ENCODE data around the gene HS2ST1. TPM values are rescaled to one million over a fixed set of nuclear protein-coding genes. Genes with fewer than 3 reads are reported as not detected.

The HS2ST1 gene
- total and polyA plus RNA-seq, 4 donors, result 5.4 to 11.8 (median 8.2) TPM

DNA sequence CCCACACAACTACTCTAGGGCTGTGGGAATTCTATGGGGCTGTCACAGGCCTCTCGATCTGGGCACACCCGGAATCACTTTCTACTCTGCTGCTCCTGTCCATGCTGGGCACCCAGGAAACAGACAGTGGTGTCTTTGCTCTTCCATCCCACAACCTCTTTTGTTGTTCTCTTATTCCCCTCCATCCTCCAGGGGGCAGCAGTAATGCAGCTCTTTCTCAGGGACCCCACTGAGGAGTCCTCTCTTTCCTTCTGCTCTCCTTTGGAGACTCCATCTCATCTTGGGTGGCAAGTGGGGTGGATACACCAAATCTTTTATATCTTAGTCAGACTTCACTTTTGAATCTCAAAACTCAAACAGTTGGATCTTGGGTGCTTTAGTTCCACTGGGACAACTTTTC lies 206.3 kb downstream of the HS2ST1 start:
- H3K4me3 ChIP-seq (ENCODE audit: low read depth in 1 of 3, low read length in 3 of 3), result no peak overlapping the region
- no peak overlapping the region for H3K27ac ChIP-seq (ENCODE audit: low read depth in 1 of 2, low read length in 2 of 2)
- no peak overlapping the region for H3K9ac ChIP-seq (ENCODE audit: low read depth in 1 of 2, low read length in 2 of 2)
- no peaks in the 10 kb centered on the region for H3K4me1 ChIP-seq (ENCODE audit: control insufficient read depth in 4 of 4, insufficient read depth in 4 of 4, low read length in 3 of 4)
- TF ChIP-seq GABPA (IDR thresholded peaks at IDR 0.05 in 1 of 2, conservative IDR thresholded peaks at IDR 0.05 in 1 of 2) (no peak), NR2F2 (IDR thresholded peaks at IDR 0.05) (no peak), EGR1 (IDR thresholded peaks at IDR 0.05; ENCODE audit: low read depth in 2 of 2) (no peak), FOXA1 (IDR thresholded peaks at IDR 0.05) (no peak)
- no peaks in the 10 kb centered on the region for H3K9me3 ChIP-seq (ENCODE audit: control insufficient read depth in 4 of 4, low read length in 3 of 4)
- H3K27me3 ChIP-seq (ENCODE audit: control insufficient read depth in 4 of 4, insufficient read depth in 4 of 4, low read length in 3 of 4), result no peaks in the 10 kb centered on the region
- no peaks in the 10 kb centered on the region for H3K36me3 ChIP-seq (ENCODE audit: control insufficient read depth in 4 of 4, insufficient read depth in 3 of 4, low read depth in 1 of 4, low read length in 3 of 4)
- DNase-seq (ENCODE audit: low spot score), result no peak
- WGBS, result 99% methylated on average over 2 of the region's 2 CpGs

DNA sequence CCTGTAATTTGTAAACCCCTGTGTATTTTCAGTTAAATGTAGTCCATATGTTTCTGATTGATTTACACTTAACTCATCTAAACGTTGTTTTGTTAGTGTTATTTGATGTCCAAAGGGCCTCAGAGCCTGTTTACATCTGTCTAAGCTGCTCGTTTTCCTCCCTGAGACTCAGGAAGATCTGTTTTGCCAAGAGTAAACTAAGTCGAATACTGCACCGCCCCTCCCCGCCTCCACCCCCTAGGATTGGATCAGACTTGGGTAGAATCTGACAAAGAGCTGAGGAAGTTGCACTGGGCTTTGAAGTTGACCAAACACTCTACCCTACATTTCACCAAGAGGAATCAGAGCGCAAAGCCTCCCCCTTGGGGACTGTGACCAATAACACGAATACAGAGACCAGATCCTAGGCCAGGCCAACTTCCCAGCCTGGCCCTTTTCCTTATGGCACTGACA lies 207.3 kb downstream of the HS2ST1 start:
- TF ChIP-seq EGR1 (IDR thresholded peaks at IDR 0.05; ENCODE audit: low read depth in 2 of 2) (no peak), HNF4A (conservative IDR thresholded peaks at IDR 0.05) (no peak), RXRA (IDR thresholded peaks at IDR 0.05) (no peak), HNF4G (IDR thresholded peaks at IDR 0.05) (no peak), SP1 (IDR thresholded peaks at IDR 0.05) (no peak), YY1 (IDR thresholded peaks at IDR 0.05) (no peak), FOXA1 (IDR thresholded peaks at IDR 0.05) (no peak), FOXA2 (IDR thresholded peaks at IDR 0.05) (no peak), RAD21 (IDR thresholded peaks at IDR 0.05) (no peak), TAF1 (conservative IDR thresholded peaks at IDR 0.05) (no peak), GABPA (IDR thresholded peaks at IDR 0.05 in 1 of 2, conservative IDR thresholded peaks at IDR 0.05 in 1 of 2) (no peak), NR2F2 (IDR thresholded peaks at IDR 0.05) (no peak), JUND (IDR thresholded peaks at IDR 0.05) (no peak)
- TF ChIP-seq, protein P1, sequence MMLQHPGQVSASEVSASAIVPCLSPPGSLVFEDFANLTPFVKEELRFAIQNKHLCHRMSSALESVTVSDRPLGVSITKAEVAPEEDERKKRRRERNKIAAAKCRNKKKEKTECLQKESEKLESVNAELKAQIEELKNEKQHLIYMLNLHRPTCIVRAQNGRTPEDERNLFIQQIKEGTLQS (IDR thresholded peaks at IDR 0.05), result no peak
- TF ChIP-seq, protein P2, sequence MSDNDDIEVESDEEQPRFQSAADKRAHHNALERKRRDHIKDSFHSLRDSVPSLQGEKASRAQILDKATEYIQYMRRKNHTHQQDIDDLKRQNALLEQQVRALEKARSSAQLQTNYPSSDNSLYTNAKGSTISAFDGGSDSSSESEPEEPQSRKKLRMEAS (IDR thresholded peaks at IDR 0.05), result no peak
- TF ChIP-seq, protein P3, sequence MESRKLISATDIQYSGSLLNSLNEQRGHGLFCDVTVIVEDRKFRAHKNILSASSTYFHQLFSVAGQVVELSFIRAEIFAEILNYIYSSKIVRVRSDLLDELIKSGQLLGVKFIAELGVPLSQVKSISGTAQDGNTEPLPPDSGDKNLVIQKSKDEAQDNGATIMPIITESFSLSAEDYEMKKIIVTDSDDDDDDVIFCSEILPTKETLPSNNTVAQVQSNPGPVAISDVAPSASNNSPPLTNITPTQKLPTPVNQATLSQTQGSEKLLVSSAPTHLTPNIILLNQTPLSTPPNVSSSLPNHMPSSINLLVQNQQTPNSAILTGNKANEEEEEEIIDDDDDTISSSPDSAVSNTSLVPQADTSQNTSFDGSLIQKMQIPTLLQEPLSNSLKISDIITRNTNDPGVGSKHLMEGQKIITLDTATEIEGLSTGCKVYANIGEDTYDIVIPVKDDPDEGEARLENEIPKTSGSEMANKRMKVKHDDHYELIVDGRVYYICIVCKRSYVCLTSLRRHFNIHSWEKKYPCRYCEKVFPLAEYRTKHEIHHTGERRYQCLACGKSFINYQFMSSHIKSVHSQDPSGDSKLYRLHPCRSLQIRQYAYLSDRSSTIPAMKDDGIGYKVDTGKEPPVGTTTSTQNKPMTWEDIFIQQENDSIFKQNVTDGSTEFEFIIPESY (IDR thresholded peaks at IDR 0.05), result no peak
- TF ChIP-seq, protein P4, sequence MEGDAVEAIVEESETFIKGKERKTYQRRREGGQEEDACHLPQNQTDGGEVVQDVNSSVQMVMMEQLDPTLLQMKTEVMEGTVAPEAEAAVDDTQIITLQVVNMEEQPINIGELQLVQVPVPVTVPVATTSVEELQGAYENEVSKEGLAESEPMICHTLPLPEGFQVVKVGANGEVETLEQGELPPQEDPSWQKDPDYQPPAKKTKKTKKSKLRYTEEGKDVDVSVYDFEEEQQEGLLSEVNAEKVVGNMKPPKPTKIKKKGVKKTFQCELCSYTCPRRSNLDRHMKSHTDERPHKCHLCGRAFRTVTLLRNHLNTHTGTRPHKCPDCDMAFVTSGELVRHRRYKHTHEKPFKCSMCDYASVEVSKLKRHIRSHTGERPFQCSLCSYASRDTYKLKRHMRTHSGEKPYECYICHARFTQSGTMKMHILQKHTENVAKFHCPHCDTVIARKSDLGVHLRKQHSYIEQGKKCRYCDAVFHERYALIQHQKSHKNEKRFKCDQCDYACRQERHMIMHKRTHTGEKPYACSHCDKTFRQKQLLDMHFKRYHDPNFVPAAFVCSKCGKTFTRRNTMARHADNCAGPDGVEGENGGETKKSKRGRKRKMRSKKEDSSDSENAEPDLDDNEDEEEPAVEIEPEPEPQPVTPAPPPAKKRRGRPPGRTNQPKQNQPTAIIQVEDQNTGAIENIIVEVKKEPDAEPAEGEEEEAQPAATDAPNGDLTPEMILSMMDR (IDR thresholded peaks at IDR 0.05; ENCODE audit: low read depth, low read length, missing input control), result no peak
- TF ChIP-seq, protein P5, sequence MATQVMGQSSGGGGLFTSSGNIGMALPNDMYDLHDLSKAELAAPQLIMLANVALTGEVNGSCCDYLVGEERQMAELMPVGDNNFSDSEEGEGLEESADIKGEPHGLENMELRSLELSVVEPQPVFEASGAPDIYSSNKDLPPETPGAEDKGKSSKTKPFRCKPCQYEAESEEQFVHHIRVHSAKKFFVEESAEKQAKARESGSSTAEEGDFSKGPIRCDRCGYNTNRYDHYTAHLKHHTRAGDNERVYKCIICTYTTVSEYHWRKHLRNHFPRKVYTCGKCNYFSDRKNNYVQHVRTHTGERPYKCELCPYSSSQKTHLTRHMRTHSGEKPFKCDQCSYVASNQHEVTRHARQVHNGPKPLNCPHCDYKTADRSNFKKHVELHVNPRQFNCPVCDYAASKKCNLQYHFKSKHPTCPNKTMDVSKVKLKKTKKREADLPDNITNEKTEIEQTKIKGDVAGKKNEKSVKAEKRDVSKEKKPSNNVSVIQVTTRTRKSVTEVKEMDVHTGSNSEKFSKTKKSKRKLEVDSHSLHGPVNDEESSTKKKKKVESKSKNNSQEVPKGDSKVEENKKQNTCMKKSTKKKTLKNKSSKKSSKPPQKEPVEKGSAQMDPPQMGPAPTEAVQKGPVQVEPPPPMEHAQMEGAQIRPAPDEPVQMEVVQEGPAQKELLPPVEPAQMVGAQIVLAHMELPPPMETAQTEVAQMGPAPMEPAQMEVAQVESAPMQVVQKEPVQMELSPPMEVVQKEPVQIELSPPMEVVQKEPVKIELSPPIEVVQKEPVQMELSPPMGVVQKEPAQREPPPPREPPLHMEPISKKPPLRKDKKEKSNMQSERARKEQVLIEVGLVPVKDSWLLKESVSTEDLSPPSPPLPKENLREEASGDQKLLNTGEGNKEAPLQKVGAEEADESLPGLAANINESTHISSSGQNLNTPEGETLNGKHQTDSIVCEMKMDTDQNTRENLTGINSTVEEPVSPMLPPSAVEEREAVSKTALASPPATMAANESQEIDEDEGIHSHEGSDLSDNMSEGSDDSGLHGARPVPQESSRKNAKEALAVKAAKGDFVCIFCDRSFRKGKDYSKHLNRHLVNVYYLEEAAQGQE (IDR thresholded peaks at IDR 0.05), result no peak
- Histone ChIP-seq H3K4me3 (ENCODE audit: low read depth in 1 of 3, low read length in 3 of 3) (no peak overlapping the region), H3K27me3 (ENCODE audit: control insufficient read depth in 4 of 4, insufficient read depth in 4 of 4, low read length in 3 of 4) (no peaks in the 10 kb centered on the region), H3K36me3 (ENCODE audit: control insufficient read depth in 4 of 4, insufficient read depth in 3 of 4, low read depth in 1 of 4, low read length in 3 of 4) (no peaks in the 10 kb centered on the region), H3K4me1 (ENCODE audit: control insufficient read depth in 4 of 4, insufficient read depth in 4 of 4, low read length in 3 of 4) (no peaks in the 10 kb centered on the region), H3K27ac (ENCODE audit: low read depth in 1 of 2, low read length in 2 of 2) (no peak overlapping the region), H3K9ac (ENCODE audit: low read depth in 1 of 2, low read length in 2 of 2) (no peak overlapping the region), H3K9me3 (ENCODE audit: control insufficient read depth in 4 of 4, low read length in 3 of 4) (no peaks in the 10 kb centered on the region)
- DNase-seq (ENCODE audit: low spot score), result no peak
- WGBS, result 76% methylated on average over 7 of the region's 7 CpGs

Data from liver (tissue), 9 donors.